Esophagus muscularis mucosa (tissue), 4 donors: Measurements from ENCODE around the gene PRND. TPM values are rescaled to one million over a fixed set of nuclear protein-coding genes. Genes with fewer than 3 reads are reported as not detected.

Experiments used
- DNase-seq: peaks from one replicate; pipeline ENCODE4 v3.0.0-alpha.2; 2017; ENCODE audit errors: extremely low spot score
- H3K27ac ChIP-seq, 4 donors: fragments of 200-600 bp; sonication (generic); replicated peaks in 1 of 4; 1 replicate in 3 of 4; 2 replicates in 1 of 4; pipeline ENCODE4 v1.5.1; 2016 to 2019; ENCODE audit warnings: mild to moderate bottlenecking in 1 of 4
- H3K27me3 ChIP-seq, 4 donors: fragments of 200-600 bp; sonication (generic); one replicate each; pipeline versions ENCODE4 v1.5.1 to v1.6.0; 2016 to 2019
- H3K36me3 ChIP-seq, 4 donors: fragments of 200-600 bp; sonication (generic); one replicate each; pipeline ENCODE4 v1.5.1; 2016 to 2019
- H3K4me1 ChIP-seq, 4 donors: fragments of 200-600 bp; sonication (generic); one replicate each; pipeline ENCODE4 v1.5.1; 2016 to 2019
- H3K4me3 ChIP-seq, 4 donors: fragments of 200-600 bp; sonication (generic); 1 replicate in 2 of 4; 2 replicates in 2 of 4; pipeline ENCODE4 v1.5.1; 2016 to 2019; ENCODE audit warnings: mild to moderate bottlenecking in 4 of 4, moderate library complexity in 1 of 4
- H3K9me3 ChIP-seq, 4 donors: fragments of 200-600 bp; sonication (generic); 1 replicate in 3 of 4; 2 replicates in 1 of 4; pipeline ENCODE4 v1.5.1; 2016 to 2019
- EP300 ChIP-seq: sonication (generic); formaldehyde crosslinking; IDR thresholded peaks from one replicate; pipeline ENCODE4 v1.6.1; 2017; ENCODE audit warnings: antibody characterized with exemption
- POLR2A ChIP-seq: fragments of 450-650 bp; IDR thresholded peaks from one replicate; pipeline ENCODE4 v1.6.1; 2017; ENCODE audit warnings: antibody characterized with exemption, moderate library complexity, mild to moderate bottlenecking, low read depth
- POLR2AphosphoS5 ChIP-seq, 2 donors: sonication (generic); formaldehyde crosslinking; IDR thresholded peaks; one replicate each; pipeline ENCODE4 v1.6.1; 2017; ENCODE audit warnings: antibody characterized with exemption in 2 of 2
- WGBS: methylation state at CpG from one replicate; pipeline ENCODE4 v1.1.5; 2018; 5-methylcytosine and 5-hydroxymethylcytosine counted together
- intact Hi-C: fragments of 100-400 bp; cut with DNase I; formaldehyde crosslinking; loops from one replicate; pipeline ENCODE4 v1.15.1; 2023
- total RNA-seq, 4 donors: library from RNA; depleted of rRNA; stranded (reverse); fragments of >200 nt; gene quantifications; one replicate each; pipeline versions ENCODE4 v1.1.0 to v1.2.1, GENCODE V29; 2016
- TF ChIP-seq, protein P1 (sequence below), 3 experiments: fragments of 200-600 bp in 2 of 3; fragments of 450-650 bp in 1 of 3; sonication (generic) in 2 of 3; IDR thresholded peaks; one replicate each; pipeline ENCODE4 v1.5.1; 2017 to 2019; ENCODE audit warnings: antibody characterized with exemption in 3 of 3, mild to moderate bottlenecking in 2 of 3, moderate library complexity in 1 of 3

The PRND gene
- total RNA-seq, 4 donors from 2014 or later = not detected

DNA sequence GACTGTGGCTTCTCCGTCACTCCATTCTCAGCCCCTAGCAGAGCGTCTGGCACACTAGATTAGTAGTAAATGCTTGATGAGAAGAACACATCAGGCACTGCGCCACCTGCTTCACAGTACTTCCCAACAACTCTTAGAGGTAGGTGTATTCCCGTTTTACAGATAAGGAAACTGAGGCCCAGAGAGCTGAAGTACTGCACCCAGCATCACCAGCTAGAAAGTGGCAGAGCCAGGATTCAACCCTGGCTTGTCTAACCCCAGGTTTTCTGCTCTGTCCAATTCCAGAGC is 3.5 kb downstream of the PRND start:
- Histone ChIP-seq H3K4me1 (peaks cover 8 to 15% (median 10%) of the 10 kb centered on the region in 4 donors), H3K27me3 (peaks cover 0 to 4% (median 0%) of the 10 kb centered on the region in 4 donors), H3K27ac (no peak overlapping the region), H3K9me3 (no peaks in the 10 kb centered on the region), H3K4me3 (no peak overlapping the region), H3K36me3 (no peaks in the 10 kb centered on the region)
- no peak for DNase-seq
- TF ChIP-seq POLR2A = no peak
- intact Hi-C loops = no loop called here
- WGBS = 92% methylated on average over 4 of the region's 4 CpGs

DNA sequence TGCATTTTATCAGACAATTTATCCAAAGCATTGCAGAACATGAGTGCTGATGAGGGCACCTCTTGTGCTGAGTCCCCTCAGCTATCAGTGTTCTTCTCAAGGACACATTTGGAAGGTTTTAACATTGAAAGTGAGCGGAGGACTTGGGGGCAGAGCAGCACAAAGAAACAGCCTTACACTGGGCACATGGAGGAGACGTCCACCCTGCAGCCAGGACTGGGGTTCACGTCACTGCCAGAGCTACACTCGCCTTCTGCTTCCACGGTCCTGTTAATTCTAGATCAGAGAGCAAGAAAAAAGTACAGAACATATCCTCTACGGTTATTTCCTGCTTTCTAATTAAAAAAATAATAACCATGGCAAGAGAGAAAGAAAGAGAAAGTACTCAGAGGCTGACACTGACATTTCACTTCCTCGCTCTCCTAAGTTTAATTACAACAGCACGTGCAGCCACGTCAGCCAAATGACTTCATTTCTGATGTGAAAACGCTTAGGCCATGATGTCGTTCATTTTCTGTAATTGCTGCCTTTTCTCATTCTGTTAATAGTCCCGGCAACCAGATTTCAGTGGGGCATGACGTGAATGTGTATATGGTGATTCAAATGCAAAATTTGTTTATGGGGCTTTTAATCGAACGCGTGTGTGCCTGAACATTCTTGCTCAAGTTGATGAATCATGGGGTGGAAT is 5.1 kb downstream of the PRND start:
- peak overlapping the region in 3 of 4 donors; percentile 12 to 35 (median 17) for H3K4me3 ChIP-seq

DNA sequence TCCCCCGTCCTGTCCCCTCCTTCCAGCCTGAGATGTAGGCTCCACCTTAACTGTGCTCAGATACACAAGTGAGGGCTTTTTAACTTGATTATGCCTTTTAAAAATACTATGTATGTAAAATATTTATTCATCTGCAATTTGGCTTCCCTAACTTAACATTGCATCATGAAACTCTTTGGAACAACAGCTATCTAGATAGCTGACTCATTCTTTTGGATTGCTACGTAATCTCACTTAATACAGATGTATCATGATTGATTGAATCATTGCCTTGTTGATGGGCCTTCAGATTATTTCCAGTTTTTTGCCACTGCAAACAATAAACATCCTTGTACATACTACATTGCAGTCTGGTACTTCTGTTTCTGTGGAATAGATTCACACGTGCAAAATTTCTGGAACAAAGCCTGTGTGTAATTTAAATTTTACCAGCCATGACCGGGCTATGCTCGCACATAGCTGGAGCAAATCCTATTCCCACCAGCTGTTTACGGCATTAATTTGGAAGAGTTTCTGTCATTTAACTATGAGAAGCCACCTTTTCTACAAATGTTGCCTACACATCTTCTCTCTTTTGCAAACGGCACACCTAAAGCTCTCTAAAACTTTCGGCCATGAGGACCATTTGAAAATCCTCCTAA is 6.5 kb downstream of the PRND start:
- no peak for TF ChIP-seq POLR2A
- intact Hi-C loops = no loop called here
- Histone ChIP-seq H3K27me3 (peaks cover 0 to 20% (median 0%) of the 10 kb centered on the region in 4 donors), H3K9me3 (no peaks in the 10 kb centered on the region), H3K36me3 (no peaks in the 10 kb centered on the region), H3K4me1 (peaks cover 0 to 5% (median 0%) of the 10 kb centered on the region in 4 donors), H3K27ac (no peak overlapping the region), H3K4me3 (no peak overlapping the region)
- no peak for DNase-seq
- 84% methylated on average over 8 of the region's 8 CpGs for WGBS

More for the DNA sequence above, 5.1 kb downstream of the PRND start:
- TF ChIP-seq POLR2AphosphoS5 (IDR thresholded peaks at IDR 0.05) (no peak), POLR2A (no peak), EP300 (no peak)
- TF ChIP-seq, protein P1, sequence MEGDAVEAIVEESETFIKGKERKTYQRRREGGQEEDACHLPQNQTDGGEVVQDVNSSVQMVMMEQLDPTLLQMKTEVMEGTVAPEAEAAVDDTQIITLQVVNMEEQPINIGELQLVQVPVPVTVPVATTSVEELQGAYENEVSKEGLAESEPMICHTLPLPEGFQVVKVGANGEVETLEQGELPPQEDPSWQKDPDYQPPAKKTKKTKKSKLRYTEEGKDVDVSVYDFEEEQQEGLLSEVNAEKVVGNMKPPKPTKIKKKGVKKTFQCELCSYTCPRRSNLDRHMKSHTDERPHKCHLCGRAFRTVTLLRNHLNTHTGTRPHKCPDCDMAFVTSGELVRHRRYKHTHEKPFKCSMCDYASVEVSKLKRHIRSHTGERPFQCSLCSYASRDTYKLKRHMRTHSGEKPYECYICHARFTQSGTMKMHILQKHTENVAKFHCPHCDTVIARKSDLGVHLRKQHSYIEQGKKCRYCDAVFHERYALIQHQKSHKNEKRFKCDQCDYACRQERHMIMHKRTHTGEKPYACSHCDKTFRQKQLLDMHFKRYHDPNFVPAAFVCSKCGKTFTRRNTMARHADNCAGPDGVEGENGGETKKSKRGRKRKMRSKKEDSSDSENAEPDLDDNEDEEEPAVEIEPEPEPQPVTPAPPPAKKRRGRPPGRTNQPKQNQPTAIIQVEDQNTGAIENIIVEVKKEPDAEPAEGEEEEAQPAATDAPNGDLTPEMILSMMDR (IDR thresholded peaks at IDR 0.05) = no peak
- H3K4me1 ChIP-seq = peaks cover 0 to 5% (median 0%) of the 10 kb centered on the region in 4 donors
- 44% methylated on average over 16 of the region's 16 CpGs for WGBS
- DNase-seq = no peak
- no peaks in the 10 kb centered on the region for H3K9me3 ChIP-seq
- no peak overlapping the region for H3K27ac ChIP-seq
- intact Hi-C loops = no loop called here
- H3K36me3 ChIP-seq = no peaks in the 10 kb centered on the region
- H3K27me3 ChIP-seq = peaks cover 0 to 9% (median 0%) of the 10 kb centered on the region in 4 donors

DNA sequence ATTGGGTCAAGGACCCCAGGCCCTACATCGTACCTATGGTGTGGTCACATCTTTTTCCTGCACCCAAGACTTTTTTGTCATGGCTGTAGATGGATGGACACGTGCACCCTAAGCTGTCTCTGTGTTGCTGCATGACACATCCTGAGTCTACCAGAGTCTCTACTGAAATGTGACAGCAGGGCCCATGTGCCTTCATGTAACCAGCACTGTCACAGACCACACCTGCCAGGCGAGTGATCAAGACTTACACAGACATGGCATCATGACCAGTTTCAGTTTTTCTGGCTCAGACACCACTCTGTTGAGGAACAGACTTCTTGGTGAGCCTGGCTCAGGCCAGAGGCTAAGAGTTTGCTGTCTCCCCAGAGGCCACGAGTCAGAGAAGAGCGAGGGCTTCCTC is 7.6 kb downstream of the PRND start:
- 83% methylated on average over 4 of the region's 5 CpGs for WGBS
- Histone ChIP-seq H3K36me3 (no peaks in the 10 kb centered on the region), H3K9me3 (no peaks in the 10 kb centered on the region), H3K27me3 (peaks cover 0 to 20% (median 0%) of the 10 kb centered on the region in 4 donors), H3K4me3 (no peak overlapping the region), H3K4me1 (peaks cover 0 to 5% (median 0%) of the 10 kb centered on the region in 4 donors), H3K27ac (no peak overlapping the region)
- intact Hi-C loops = no loop called here
- TF ChIP-seq EP300 = no peak
- TF ChIP-seq, protein P1 (IDR thresholded peaks at IDR 0.05) = no peak
- no peak for TF ChIP-seq POLR2AphosphoS5 (IDR thresholded peaks at IDR 0.05)
- no peak for TF ChIP-seq POLR2A
- DNase-seq = no peak

DNA sequence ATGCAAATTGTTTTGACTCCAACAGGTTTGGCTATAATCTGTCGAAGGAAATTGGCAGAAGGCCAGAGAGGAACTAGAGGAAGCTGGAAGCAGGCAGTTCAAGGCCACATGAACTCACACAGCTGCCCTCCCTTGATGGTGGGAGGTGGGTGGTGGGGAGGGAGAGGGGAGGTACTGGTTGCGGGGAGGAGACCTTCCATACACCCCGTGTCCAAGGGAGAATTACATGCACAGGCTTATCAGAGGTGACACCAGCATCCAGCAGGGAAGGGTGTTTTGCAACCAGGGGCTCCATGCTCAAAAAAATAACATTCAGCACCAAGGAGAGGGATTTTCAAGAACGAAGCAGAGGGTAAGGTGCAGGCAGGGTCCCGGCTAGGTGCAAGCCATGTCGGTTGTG is 9.1 kb downstream of the PRND start:
- H3K27me3 ChIP-seq = peaks cover 0 to 20% (median 0%) of the 10 kb centered on the region in 4 donors
- no peak for DNase-seq
- H3K9me3 ChIP-seq = no peaks in the 10 kb centered on the region
- no peaks in the 10 kb centered on the region for H3K36me3 ChIP-seq
- TF ChIP-seq, protein P1 (IDR thresholded peaks at IDR 0.05) = no peak
- TF ChIP-seq EP300 = no peak
- no peak for TF ChIP-seq POLR2AphosphoS5 (IDR thresholded peaks at IDR 0.05)
- no peak for TF ChIP-seq POLR2A
- H3K27ac ChIP-seq = no peak overlapping the region
- no peak overlapping the region for H3K4me3 ChIP-seq
- H3K4me1 ChIP-seq = peaks cover 0 to 5% (median 0%) of the 10 kb centered on the region in 4 donors
- WGBS = 15% methylated on average over 6 of the region's 6 CpGs
- intact Hi-C loops = no loop called here
